GM12874 (cell line): ENCODE measurements around the gene DCPS.

Experiments
- CTCF ChIP-seq: IDR thresholded peaks from 2 replicates; pipeline ENCODE4 v1.5.1; 2011; ENCODE audit warnings: low read depth, mild to moderate bottlenecking, control low read depth, low read length, moderate library complexity; ENCODE audit not compliant: insufficient read depth

The DCPS gene

DNA sequence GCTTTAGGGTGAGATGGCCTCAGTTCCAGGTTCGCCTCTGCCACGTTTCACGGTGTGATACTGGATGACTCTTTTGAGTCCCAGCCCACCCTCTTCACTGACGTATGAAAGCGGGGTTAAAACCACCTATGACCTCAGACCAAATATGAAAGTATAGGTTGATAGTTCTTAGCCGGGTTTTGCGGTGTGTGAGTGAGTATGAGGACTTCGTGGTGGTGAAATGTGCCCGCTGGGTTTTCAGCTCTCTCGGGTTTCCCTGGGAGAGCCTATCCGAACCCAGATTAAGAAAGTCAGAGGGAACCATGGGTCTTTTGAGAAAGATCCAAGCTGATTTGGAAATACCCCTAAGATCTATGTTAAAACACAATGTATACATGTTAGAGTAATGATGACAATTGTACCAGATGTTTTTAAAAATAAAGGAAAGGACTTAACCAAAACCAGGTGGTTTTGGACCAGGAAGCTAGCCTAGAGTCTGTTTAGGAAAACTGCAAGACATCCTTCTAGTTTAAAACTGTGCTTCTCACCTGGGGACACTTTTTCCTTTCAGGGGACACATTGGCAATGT is 25.9 kb downstream of the DCPS start:
- TF ChIP-seq CTCF: no peak

DNA sequence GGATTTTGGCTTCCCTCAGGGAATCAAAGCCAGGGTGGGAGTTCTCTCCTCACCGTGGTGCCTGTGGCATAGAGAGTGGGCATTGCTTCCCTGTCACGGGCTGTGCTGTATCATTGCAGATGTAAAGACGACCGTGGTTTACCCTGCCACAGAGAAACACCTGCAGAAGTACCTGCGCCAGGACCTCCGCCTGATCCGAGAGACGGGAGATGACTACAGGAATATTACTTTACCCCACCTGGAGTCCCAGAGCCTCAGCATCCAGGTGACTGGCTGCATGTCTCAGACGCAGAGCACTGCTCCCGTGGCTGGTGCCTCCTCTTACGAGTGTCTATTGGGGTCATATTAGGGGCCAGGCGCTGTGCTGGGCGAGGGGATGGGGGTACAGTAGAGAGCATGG is 27.4 kb downstream of the DCPS start:
- TF ChIP-seq CTCF: no peak

GRCh38 chr11:126332221-126332711 is 28.4 kb downstream of the DCPS start:
- no peak for TF ChIP-seq CTCF

GRCh38 chr11:126333142-126333541 is 29.3 kb downstream of the DCPS start:
- TF ChIP-seq CTCF: no peak

DNA sequence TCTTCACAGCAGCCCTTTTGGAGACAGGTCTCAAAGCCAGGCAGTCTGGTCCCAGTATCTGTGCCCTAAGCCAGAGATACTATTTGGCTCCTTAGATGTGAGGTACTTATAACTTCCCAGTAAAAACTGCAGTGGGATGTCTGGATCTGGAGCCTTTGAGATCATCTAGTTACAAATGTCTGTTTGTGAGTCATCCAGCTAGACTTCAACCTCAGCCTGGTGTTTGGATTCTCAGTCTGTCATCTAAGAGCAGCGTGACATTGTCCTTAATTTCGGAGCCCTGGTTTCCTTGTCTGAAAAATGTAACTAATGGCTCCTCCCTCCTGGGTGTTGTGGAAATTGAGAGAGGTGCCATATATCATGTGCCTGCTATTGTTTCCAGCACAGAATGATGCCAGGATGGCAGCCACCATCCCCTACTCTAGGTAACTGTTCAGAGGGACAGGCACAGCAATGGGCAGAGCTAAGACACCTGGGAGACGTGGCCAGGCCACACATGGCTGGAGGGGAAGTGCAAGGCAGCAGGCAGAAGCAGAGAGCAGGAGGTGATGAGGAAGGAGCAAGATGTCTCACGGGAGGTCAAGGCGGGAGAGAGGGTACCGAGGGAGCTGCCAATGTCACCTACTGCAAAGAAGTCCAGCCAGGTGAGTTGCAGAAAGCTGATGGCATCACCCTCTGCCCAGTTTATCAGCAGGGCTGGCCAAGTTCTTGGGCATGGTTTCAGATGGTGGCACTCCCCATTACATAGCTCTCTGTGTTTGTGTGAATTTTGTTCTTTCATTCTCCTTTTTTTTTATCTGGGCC is 31.0 kb downstream of the DCPS start:
- no peak for TF ChIP-seq CTCF

GRCh38 chr11:126335463-126335760 is 31.6 kb downstream of the DCPS start:
- TF ChIP-seq CTCF: no peak

GRCh38 chr11:126336138-126336541 is 32.3 kb downstream of the DCPS start:
- no peak for TF ChIP-seq CTCF
